Measurements from ENCODE around the gene KLRG1. TPM values are rescaled to one million over a fixed set of nuclear protein-coding genes. Genes with fewer than 3 reads are reported as not detected.

The KLRG1 gene
- total and polyA plus RNA-seq, 2 donors (not counting 1 experiment from before 2014, with no cell fraction given), result 3.7 to 3.9 TPM

- Histone ChIP-seq H3K27ac (ENCODE audit: low read length in 2 of 2) (no peak overlapping the region), H3K4me2 (replicated peaks; ENCODE audit: low read depth, low read length, poor library complexity, severe bottlenecking) (no peak overlapping the region), H3K4me1 (ENCODE audit: control insufficient read depth in 2 of 2, insufficient read depth in 2 of 2, low read length in 2 of 2) (peaks cover 23% of the 10 kb centered on the region in 2 donors), H3K27me3 (replicated peaks in 1 of 4; ENCODE audit: control extremely low read depth in 1 of 4, control insufficient read depth in 3 of 4, insufficient read depth in 4 of 4, low read length in 3 of 4) (no peaks in the 10 kb centered on the region), H3K9me3 (ENCODE audit: control extremely low read depth in 1 of 3, control insufficient read depth in 2 of 3, insufficient read depth in 1 of 3, low read length in 2 of 3) (no peaks in the 10 kb centered on the region), H2AFZ (ENCODE audit: insufficient read depth, low read depth, low read length, poor library complexity, severe bottlenecking) (no peak overlapping the region), H4K20me1 (ENCODE audit: control insufficient read depth, insufficient read depth, low read length, poor library complexity, severe bottlenecking) (peaks cover 9% of the 10 kb centered on the region), H3K9ac (ENCODE audit: low read length) (no peak overlapping the region), H3K36me3 (replicated peaks in 1 of 2; ENCODE audit: control extremely low read depth in 1 of 2, control insufficient read depth in 1 of 2, extremely low read depth in 1 of 2, insufficient read depth in 2 of 2, low read length in 1 of 2) (peaks cover 3 to 48% of the 10 kb centered on the region in 2 experiments), H3K4me3 (ENCODE audit: control extremely low read depth in 1 of 5, extremely low read depth in 1 of 5, insufficient read depth in 1 of 5, low read depth in 2 of 5, low read length in 4 of 5) (no peak overlapping the region), H3K79me2 (ENCODE audit: control insufficient read depth, insufficient read depth, low read length) (peaks cover 22% of the 10 kb centered on the region)
- ChIA-PET POLR2A (interaction anchor here (0.6 kb wide), 1 partner anchor 45 kb away, joined by 6 read pairs; no protein-coding TSS in a partner anchor), CTCF (no interaction called here)
- TF ChIP-seq EZH2 (IDR thresholded peaks at IDR 0.05; ENCODE audit: borderline replicate concordance, insufficient read depth, low read depth, low read length, poor library complexity, severe bottlenecking) (no peak), CTCF (IDR thresholded peaks at IDR 0.05) (no peak)
- no peaks in the 10 kb centered on the region for H3K27me3 Mint-ChIP-seq
- peaks cover 26% of the 10 kb centered on the region for H3K4me1 Mint-ChIP-seq
- DNase-seq, result no peak
- no peak for ATAC-seq (ENCODE audit: low read depth)
- 100% methylated on average over 3 of the region's 10 CpGs for WGBS (ENCODE audit: insufficient coverage)
- no peak overlapping the region for H3K4me3 Mint-ChIP-seq
- no peak overlapping the region for H3K27ac Mint-ChIP-seq
- intact Hi-C loops (cut with micrococcal nuclease), result no loop called here
- no peaks in the 10 kb centered on the region for H3K9me3 Mint-ChIP-seq (ENCODE audit: insufficient read depth)
These were observed 45.7 kb upstream of the KLRG1 start for GRCh38 chr12:8943565-8944186.

GRCh38 chr12:8946733-8947132 lies 42.6 kb upstream of the KLRG1 start:
- Histone ChIP-seq H3K27ac (ENCODE audit: low read length in 2 of 2) (peak overlapping the region in 1 of 2 donors; percentile 98), H4K20me1 (ENCODE audit: control insufficient read depth, insufficient read depth, low read length, poor library complexity, severe bottlenecking) (peaks cover 9% of the 10 kb centered on the region), H3K79me2 (ENCODE audit: control insufficient read depth, insufficient read depth, low read length) (peaks cover 48% of the 10 kb centered on the region), H2AFZ (ENCODE audit: insufficient read depth, low read depth, low read length, poor library complexity, severe bottlenecking) (no peak overlapping the region), H3K9me3 (ENCODE audit: control extremely low read depth in 1 of 3, control insufficient read depth in 2 of 3, insufficient read depth in 1 of 3, low read length in 2 of 3) (no peaks in the 10 kb centered on the region), H3K36me3 (replicated peaks in 1 of 2; ENCODE audit: control extremely low read depth in 1 of 2, control insufficient read depth in 1 of 2, extremely low read depth in 1 of 2, insufficient read depth in 2 of 2, low read length in 1 of 2) (peaks cover 3 to 43% of the 10 kb centered on the region in 2 experiments), H3K4me1 (ENCODE audit: control insufficient read depth in 2 of 2, insufficient read depth in 2 of 2, low read length in 2 of 2) (peaks cover 31 to 35% of the 10 kb centered on the region in 2 donors), H3K4me3 (ENCODE audit: control extremely low read depth in 1 of 5, extremely low read depth in 1 of 5, insufficient read depth in 1 of 5, low read depth in 2 of 5, low read length in 4 of 5) (no peak overlapping the region), H3K4me2 (replicated peaks; ENCODE audit: low read depth, low read length, poor library complexity, severe bottlenecking) (peak overlapping the region; percentile 92), H3K27me3 (replicated peaks in 1 of 4; ENCODE audit: control extremely low read depth in 1 of 4, control insufficient read depth in 3 of 4, insufficient read depth in 4 of 4, low read length in 3 of 4) (no peaks in the 10 kb centered on the region), H3K9ac (ENCODE audit: low read length) (no peak overlapping the region)
- POLR2A ChIA-PET, result no interaction called here
- ATAC-seq (ENCODE audit: low read depth) (no peak), DNase-seq (no peak)
- Mint-ChIP-seq H3K4me1 (peaks cover 44% of the 10 kb centered on the region), H3K9me3 (ENCODE audit: insufficient read depth) (no peaks in the 10 kb centered on the region), H3K4me3 (peak overlapping the region; percentile 58), H3K27ac (peak overlapping the region; percentile 72), H3K27me3 (no peaks in the 10 kb centered on the region)
- CTCF ChIA-PET, result interaction anchor here (1.1 kb wide), 1 partner anchor 57 kb away, joined by 4 read pairs; no protein-coding TSS in a partner anchor
- TF ChIP-seq CTCF (IDR thresholded peaks at IDR 0.05), result no peak
- TF ChIP-seq EZH2 (IDR thresholded peaks at IDR 0.05; ENCODE audit: borderline replicate concordance, insufficient read depth, low read depth, low read length, poor library complexity, severe bottlenecking), result no peak
- WGBS (ENCODE audit: insufficient coverage), result no CpG with 5 or more reads among the region's 1 CpG
- intact Hi-C loops (cut with micrococcal nuclease), result no loop called here
